ENCODE data around the gene FAM168B. TPM values are rescaled to one million over a fixed set of nuclear protein-coding genes. Genes with fewer than 3 reads are reported as not detected.

Gene FAM168B
- polyA plus RNA-seq, 2 of the 4 experiments (the other 2 are of a cell fraction) = 83.2 to 86.8 TPM

DNA sequence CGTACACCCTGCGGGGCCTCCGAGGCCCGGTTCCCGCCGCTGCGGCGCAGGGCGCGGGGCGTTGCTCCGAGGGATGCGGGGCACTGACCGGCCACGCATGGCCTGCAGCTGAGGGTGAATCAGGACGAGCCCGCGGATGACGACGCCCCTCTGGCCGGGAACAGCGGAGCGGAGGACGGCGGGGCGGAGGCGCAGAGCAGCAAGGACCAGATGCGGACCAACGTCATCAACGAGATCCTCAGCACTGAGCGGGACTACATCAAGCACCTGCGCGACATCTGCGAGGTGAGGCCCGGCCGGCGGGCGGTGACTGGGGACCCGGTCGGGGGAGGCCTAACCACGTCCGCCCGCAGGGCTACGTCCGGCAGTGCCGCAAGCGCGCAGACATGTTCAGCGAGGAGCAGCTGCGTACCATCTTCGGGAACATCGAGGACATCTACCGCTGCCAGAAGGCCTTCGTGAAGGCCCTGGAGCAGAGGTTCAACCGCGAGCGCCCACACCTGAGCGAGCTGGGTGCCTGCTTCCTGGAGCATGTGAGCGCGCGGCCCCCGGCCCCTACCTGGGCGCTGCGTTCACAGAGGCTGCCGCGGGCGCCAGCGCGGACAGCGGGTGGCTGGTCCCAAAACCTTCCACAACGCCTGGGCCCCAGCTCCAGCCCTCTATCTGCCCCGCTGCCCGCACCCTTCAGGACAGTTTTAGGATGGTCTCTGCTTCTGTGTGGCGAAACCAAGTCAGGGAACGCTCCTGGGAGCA lies 53.2 kb downstream of the FAM168B start:
- TF ChIP-seq PHF8 (IDR thresholded peaks at IDR 0.05; ENCODE audit: borderline replicate concordance, low read depth) (no peak), RNF2 (IDR thresholded peaks at IDR 0.05; ENCODE audit: borderline replicate concordance, low read depth) (no peak), MAFK (IDR thresholded peaks at IDR 0.05; ENCODE audit: partially characterized antibody) (no peak), CBX2 (IDR thresholded peaks at IDR 0.05; ENCODE audit: borderline replicate concordance, low read depth) (no peak), JUNB (IDR thresholded peaks at IDR 0.05) (no peak), ZFP36 (IDR thresholded peaks at IDR 0.05; ENCODE audit: borderline replicate concordance, partially characterized antibody) (no peak), MAZ (IDR thresholded peaks at IDR 0.05; ENCODE audit: borderline replicate concordance, low read depth, low read length) (no peak), RAD21 (conservative IDR thresholded peaks at IDR 0.05 in 1 of 2, IDR thresholded peaks at IDR 0.05 in 1 of 2) (no peak), RCOR1 (IDR thresholded peaks at IDR 0.05; ENCODE audit: low read depth, low read length) (no peak), CEBPB (IDR thresholded peaks at IDR 0.05) (no peak), NR3C1 (IDR thresholded peaks at IDR 0.05) (no peak)
- TF ChIP-seq, protein P1, sequence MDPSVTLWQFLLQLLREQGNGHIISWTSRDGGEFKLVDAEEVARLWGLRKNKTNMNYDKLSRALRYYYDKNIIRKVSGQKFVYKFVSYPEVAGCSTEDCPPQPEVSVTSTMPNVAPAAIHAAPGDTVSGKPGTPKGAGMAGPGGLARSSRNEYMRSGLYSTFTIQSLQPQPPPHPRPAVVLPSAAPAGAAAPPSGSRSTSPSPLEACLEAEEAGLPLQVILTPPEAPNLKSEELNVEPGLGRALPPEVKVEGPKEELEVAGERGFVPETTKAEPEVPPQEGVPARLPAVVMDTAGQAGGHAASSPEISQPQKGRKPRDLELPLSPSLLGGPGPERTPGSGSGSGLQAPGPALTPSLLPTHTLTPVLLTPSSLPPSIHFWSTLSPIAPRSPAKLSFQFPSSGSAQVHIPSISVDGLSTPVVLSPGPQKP (IDR thresholded peaks at IDR 0.05; ENCODE audit: low read depth, low read length) = no peak
- TF ChIP-seq, protein P2, sequence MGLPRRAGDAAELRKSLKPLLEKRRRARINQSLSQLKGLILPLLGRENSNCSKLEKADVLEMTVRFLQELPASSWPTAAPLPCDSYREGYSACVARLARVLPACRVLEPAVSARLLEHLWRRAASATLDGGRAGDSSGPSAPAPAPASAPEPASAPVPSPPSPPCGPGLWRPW (IDR thresholded peaks at IDR 0.05) = no peak
- TF ChIP-seq, protein P3, sequence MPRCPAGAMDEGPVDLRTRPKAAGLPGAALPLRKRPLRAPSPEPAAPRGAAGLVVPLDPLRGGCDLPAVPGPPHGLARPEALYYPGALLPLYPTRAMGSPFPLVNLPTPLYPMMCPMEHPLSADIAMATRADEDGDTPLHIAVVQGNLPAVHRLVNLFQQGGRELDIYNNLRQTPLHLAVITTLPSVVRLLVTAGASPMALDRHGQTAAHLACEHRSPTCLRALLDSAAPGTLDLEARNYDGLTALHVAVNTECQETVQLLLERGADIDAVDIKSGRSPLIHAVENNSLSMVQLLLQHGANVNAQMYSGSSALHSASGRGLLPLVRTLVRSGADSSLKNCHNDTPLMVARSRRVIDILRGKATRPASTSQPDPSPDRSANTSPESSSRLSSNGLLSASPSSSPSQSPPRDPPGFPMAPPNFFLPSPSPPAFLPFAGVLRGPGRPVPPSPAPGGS (IDR thresholded peaks at IDR 0.05) = no peak
- FAIRE-seq = no peak
- WGBS (ENCODE audit: missing lambda C conversion rate) = 95% methylated on average over 66 of the region's 75 CpGs
- Histone ChIP-seq H3K4me3 (no peak overlapping the region), H3K9me3 (no peaks in the 10 kb centered on the region), H3K4me1 (no peaks in the 10 kb centered on the region), H3K4me2 (no peak overlapping the region), H3K27ac (no peak overlapping the region)
- no peak for ATAC-seq
- DNase-seq (ENCODE audit: low read depth in 1 of 2, low spot score in 1 of 2) = no peak
- CTCF ChIA-PET = interaction anchor here (0.6 to 2.1 kb wide), 4 partner anchors 13 to 296 kb away, joined by 3 to 7 read pairs (median 6); no protein-coding TSS in a partner anchor
- POLR2A ChIA-PET = no interaction called here

DNA sequence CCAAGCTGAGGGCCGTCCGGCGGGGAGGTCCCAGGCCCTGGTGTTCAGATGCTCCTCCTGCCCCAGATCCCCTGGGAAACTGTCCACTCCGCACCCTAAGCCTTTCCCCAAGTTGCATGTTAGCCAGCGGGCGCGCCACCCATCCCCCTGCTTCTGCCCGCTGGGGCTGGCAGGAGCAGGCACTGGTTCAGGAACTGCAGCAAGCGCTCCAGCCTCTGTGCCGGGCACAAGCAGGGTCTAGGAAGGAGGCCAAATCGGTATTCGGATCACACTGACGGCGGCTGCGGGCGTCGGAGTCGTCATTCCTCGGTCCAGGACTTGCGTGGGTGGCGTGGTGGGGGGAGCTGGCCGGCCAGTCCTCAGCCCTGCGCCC lies 53.7 kb downstream of the FAM168B start:
- TF ChIP-seq, protein P4, sequence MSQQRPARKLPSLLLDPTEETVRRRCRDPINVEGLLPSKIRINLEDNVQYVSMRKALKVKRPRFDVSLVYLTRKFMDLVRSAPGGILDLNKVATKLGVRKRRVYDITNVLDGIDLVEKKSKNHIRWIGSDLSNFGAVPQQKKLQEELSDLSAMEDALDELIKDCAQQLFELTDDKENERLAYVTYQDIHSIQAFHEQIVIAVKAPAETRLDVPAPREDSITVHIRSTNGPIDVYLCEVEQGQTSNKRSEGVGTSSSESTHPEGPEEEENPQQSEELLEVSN (IDR thresholded peaks at IDR 0.05; ENCODE audit: borderline replicate concordance, low read depth) = no peak
- TF ChIP-seq, protein P5, sequence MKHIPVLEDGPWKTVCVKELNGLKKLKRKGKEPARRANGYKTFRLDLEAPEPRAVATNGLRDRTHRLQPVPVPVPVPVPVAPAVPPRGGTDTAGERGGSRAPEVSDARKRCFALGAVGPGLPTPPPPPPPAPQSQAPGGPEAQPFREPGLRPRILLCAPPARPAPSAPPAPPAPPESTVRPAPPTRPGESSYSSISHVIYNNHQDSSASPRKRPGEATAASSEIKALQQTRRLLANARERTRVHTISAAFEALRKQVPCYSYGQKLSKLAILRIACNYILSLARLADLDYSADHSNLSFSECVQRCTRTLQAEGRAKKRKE (CRISPR knock-in tag; IDR thresholded peaks at IDR 0.05; ENCODE audit: low read depth) = no peak
- TF ChIP-seq CBX8 (IDR thresholded peaks at IDR 0.05) = no peak
- TF ChIP-seq BHLHE40 (IDR thresholded peaks at IDR 0.05; ENCODE audit: low read depth, low read length) = no peak
- TF ChIP-seq RCOR1 (IDR thresholded peaks at IDR 0.05; ENCODE audit: low read depth, low read length) = no peak
- TF ChIP-seq JUN (IDR thresholded peaks at IDR 0.05) = no peak
- no peak for TF ChIP-seq JUNB (IDR thresholded peaks at IDR 0.05)
- no peak for TF ChIP-seq ZC3H11A (IDR thresholded peaks at IDR 0.05)
- no peak for TF ChIP-seq POLR2A (IDR thresholded peaks at IDR 0.05; ENCODE audit: low read length)
- ChIA-PET CTCF (no interaction called here), POLR2A (no interaction called here)
- FAIRE-seq (no peak), ATAC-seq (no peak), DNase-seq (ENCODE audit: low read depth in 1 of 2, low spot score in 1 of 2) (no peak)
- Histone ChIP-seq H3K4me2 (no peak overlapping the region), H3K27ac (no peak overlapping the region), H3K9me3 (no peaks in the 10 kb centered on the region), H3K4me3 (no peak overlapping the region), H3K4me1 (peaks cover under 1% of the 10 kb centered on the region)
- 93% methylated on average over 22 of the region's 23 CpGs for WGBS (ENCODE audit: missing lambda C conversion rate)

Data from A549 (cell line).